Neural progenitor cell (in vitro differentiated cells): Measurements from ENCODE around the gene RAPGEF2. TPM values are rescaled to one million over a fixed set of nuclear protein-coding genes. Genes with fewer than 3 reads are reported as not detected.
A peak's percentile ranks its signal among the peaks of the same experiment; 100 is the strongest.

Experiments
- DNase-seq: peaks from one replicate; pipeline ENCODE4 v3.0.0-alpha.2; 2016; ENCODE audit warnings: low spot score
- H2AFZ ChIP-seq: fragments of 200-600 bp; sonication (generic); replicated peaks from 2 replicates; pipeline ENCODE4 v1.6.1; 2016; ENCODE audit warnings: antibody characterized with exemption
- H3F3A ChIP-seq: fragments of 200-600 bp; sonication (generic); 2 replicates; pipeline ENCODE4 v1.6.1; 2016; ENCODE audit warnings: antibody characterized with exemption, low read depth
- H3K27ac ChIP-seq: fragments of 200-600 bp; sonication (generic); 2 replicates; pipeline ENCODE4 v1.5.1; 2016; ENCODE audit warnings: mild to moderate bottlenecking
- H3K27me3 ChIP-seq: fragments of 200-600 bp; sonication (generic); 2 replicates; pipeline ENCODE4 v1.6.1; 2016; ENCODE audit warnings: mild to moderate bottlenecking, moderate library complexity
- H3K36me3 ChIP-seq: fragments of 200-600 bp; sonication (generic); 2 replicates; pipeline ENCODE4 v1.5.1; 2016
- H3K4me1 ChIP-seq: fragments of 200-600 bp; sonication (generic); 2 replicates; pipeline ENCODE4 v1.6.1; 2016; ENCODE audit warnings: mixed run types
- H3K4me2 ChIP-seq: fragments of 200-600 bp; sonication (generic); 2 replicates; pipeline ENCODE4 v1.6.1; 2016
- H3K4me3 ChIP-seq: fragments of 200-600 bp; sonication (generic); 2 replicates; pipeline ENCODE4 v1.5.1; 2016
- H3K79me2 ChIP-seq: fragments of 200-600 bp; sonication (generic); 2 replicates; pipeline ENCODE4 v1.6.1; 2016; ENCODE audit warnings: low read depth
- H3K9ac ChIP-seq: fragments of 200-600 bp; sonication (generic); 2 replicates; pipeline ENCODE4 v1.6.1; 2016
- H3K9me3 ChIP-seq: fragments of 200-600 bp; sonication (generic); 2 replicates; pipeline ENCODE4 v1.5.1; 2016; ENCODE audit warnings: low read depth
- H4K20me1 ChIP-seq: fragments of 200-600 bp; sonication (generic); 2 replicates; pipeline ENCODE4 v1.6.1; 2016; ENCODE audit warnings: low read depth
- H3K27ac Mint-ChIP-seq: 3 replicates; pipeline ENCODE4 v1.8.0; 2021; ENCODE audit warnings: mixed read lengths
- H3K27me3 Mint-ChIP-seq: 2 replicates; pipeline ENCODE4 v1.8.0; 2022; ENCODE audit warnings: low read depth, mild to moderate bottlenecking, inconsistent platforms, moderate library complexity, mixed read lengths; ENCODE audit not compliant: insufficient read depth
- H3K36me3 Mint-ChIP-seq: 3 replicates; pipeline ENCODE4 v1.8.0; 2021; ENCODE audit warnings: mixed read lengths
- H3K4me1 Mint-ChIP-seq: 3 replicates; pipeline ENCODE4 v1.8.0; 2021; ENCODE audit warnings: mixed read lengths
- H3K4me3 Mint-ChIP-seq: 3 replicates; pipeline ENCODE4 v1.8.0; 2021; ENCODE audit warnings: mild to moderate bottlenecking, moderate library complexity, mixed read lengths
- H3K9me3 Mint-ChIP-seq: 3 replicates; pipeline ENCODE4 v1.8.0; 2020; ENCODE audit warnings: mixed read lengths
- CTCF ChIP-seq: fragments of 200-600 bp; sonication (generic); IDR thresholded peaks from 2 replicates; pipeline ENCODE4 v1.5.1; 2017; ENCODE audit warnings: antibody characterized with exemption, mild to moderate bottlenecking
- EZH2 ChIP-seq: fragments of 200-600 bp; sonication (generic); IDR thresholded peaks from 2 replicates; pipeline ENCODE4 v1.6.1; 2017; ENCODE audit warnings: antibody characterized with exemption, mild to moderate bottlenecking, moderate library complexity
- EZH2phosphoT487 ChIP-seq: fragments of 200-600 bp; sonication (generic); IDR thresholded peaks from 2 replicates; pipeline ENCODE4 v1.6.1; 2017; ENCODE audit warnings: antibody characterized with exemption
- total RNA-seq: library from RNA; depleted of rRNA; stranded (reverse); fragments of >200 nt; gene quantifications from 2 replicates; pipeline ENCODE4 v1.2.3, GENCODE V29; 2015; ENCODE audit warnings: low replicate concordance

The RAPGEF2 gene
- total RNA-seq, 1 donor from 2014 or later = 70.4 TPM

- Histone ChIP-seq H3K36me3 (no peaks in the 10 kb centered on the region), H3K4me2 (no peak overlapping the region), H3K27me3 (no peaks in the 10 kb centered on the region), H3K9me3 (no peaks in the 10 kb centered on the region), H3K4me3 (no peak overlapping the region), H3K4me1 (peaks cover 5% of the 10 kb centered on the region), H2AFZ (no peak overlapping the region), H3K79me2 (no peaks in the 10 kb centered on the region), H3F3A (peaks cover 4% of the 10 kb centered on the region), H3K9ac (no peak overlapping the region), H3K27ac (peak overlapping the region; percentile 57), H4K20me1 (peaks cover 16% of the 10 kb centered on the region)
- no peak for DNase-seq
- Mint-ChIP-seq H3K9me3 (no peaks in the 10 kb centered on the region), H3K4me3 (no peak overlapping the region), H3K4me1 (peaks cover 3% of the 10 kb centered on the region), H3K27ac (no peak overlapping the region), H3K36me3 (peaks cover 10% of the 10 kb centered on the region), H3K27me3 (peaks cover under 1% of the 10 kb centered on the region)
- TF ChIP-seq CTCF (no peak), EZH2 (no peak), EZH2phosphoT487 (no peak)
These were observed 94.5 kb downstream of the RAPGEF2 start for GRCh38 chr4:159197260-159197884.

GRCh38 chr4:159197885-159198269, 95.0 kb downstream of the RAPGEF2 start:
- peak overlapping the region; percentile 57 for H3K27ac ChIP-seq
- TF ChIP-seq EZH2 (no peak), EZH2phosphoT487 (no peak), CTCF (no peak)
- H3K4me3 Mint-ChIP-seq = no peak overlapping the region
- DNase-seq = no peak
- H3K4me1 Mint-ChIP-seq = peaks cover 3% of the 10 kb centered on the region
- H3K9me3 ChIP-seq = no peaks in the 10 kb centered on the region
- peaks cover 4% of the 10 kb centered on the region for H3F3A ChIP-seq
- no peak overlapping the region for H3K4me3 ChIP-seq
- H3K27ac Mint-ChIP-seq = no peak overlapping the region
- no peak overlapping the region for H2AFZ ChIP-seq
- H3K4me1 ChIP-seq = peaks cover 5% of the 10 kb centered on the region
- no peaks in the 10 kb centered on the region for H3K36me3 ChIP-seq
- H3K79me2 ChIP-seq = no peaks in the 10 kb centered on the region
- H3K27me3 Mint-ChIP-seq = peaks cover 2% of the 10 kb centered on the region
- no peaks in the 10 kb centered on the region for H3K9me3 Mint-ChIP-seq
- no peak overlapping the region for H3K4me2 ChIP-seq
- peaks cover 20% of the 10 kb centered on the region for H4K20me1 ChIP-seq
- H3K9ac ChIP-seq = no peak overlapping the region
- H3K27me3 ChIP-seq = no peaks in the 10 kb centered on the region
- peaks cover 10% of the 10 kb centered on the region for H3K36me3 Mint-ChIP-seq

- Mint-ChIP-seq H3K4me3 (no peak overlapping the region), H3K9me3 (no peaks in the 10 kb centered on the region), H3K36me3 (peaks cover 6% of the 10 kb centered on the region), H3K4me1 (peaks cover 11% of the 10 kb centered on the region), H3K27me3 (peaks cover 2% of the 10 kb centered on the region), H3K27ac (no peak overlapping the region)
- H3K27me3 ChIP-seq = no peaks in the 10 kb centered on the region
- peaks cover 16% of the 10 kb centered on the region for H3K4me1 ChIP-seq
- no peak for TF ChIP-seq EZH2phosphoT487
- TF ChIP-seq EZH2 = no peak
- no peak for TF ChIP-seq CTCF
- no peak overlapping the region for H2AFZ ChIP-seq
- no peak overlapping the region for H3K4me3 ChIP-seq
- H3K27ac ChIP-seq = no peak overlapping the region
- H3F3A ChIP-seq = peaks cover 4% of the 10 kb centered on the region
- peaks cover 32% of the 10 kb centered on the region for H4K20me1 ChIP-seq
- no peak overlapping the region for H3K9ac ChIP-seq
- no peak overlapping the region for H3K4me2 ChIP-seq
- H3K9me3 ChIP-seq = no peaks in the 10 kb centered on the region
- peaks cover 4% of the 10 kb centered on the region for H3K79me2 ChIP-seq
- no peaks in the 10 kb centered on the region for H3K36me3 ChIP-seq
- DNase-seq = no peak
These were observed 96.9 kb downstream of the RAPGEF2 start for GRCh38 chr4:159199826-159200225.
